SH-SY5Y (cell line): ENCODE measurements around the gene RPS6KA2.

Source experiments
- GATA2 ChIP-seq: IDR thresholded peaks from 2 replicates; pipeline ENCODE4 v1.6.1; 2011; ENCODE audit warnings: mild to moderate bottlenecking, low read depth, low read length
- GATA3 ChIP-seq: IDR thresholded peaks from 2 replicates; pipeline ENCODE4 v1.6.1; 2011; ENCODE audit warnings: low read depth, mild to moderate bottlenecking, low read length, moderate library complexity

RPS6KA2 gene

DNA sequence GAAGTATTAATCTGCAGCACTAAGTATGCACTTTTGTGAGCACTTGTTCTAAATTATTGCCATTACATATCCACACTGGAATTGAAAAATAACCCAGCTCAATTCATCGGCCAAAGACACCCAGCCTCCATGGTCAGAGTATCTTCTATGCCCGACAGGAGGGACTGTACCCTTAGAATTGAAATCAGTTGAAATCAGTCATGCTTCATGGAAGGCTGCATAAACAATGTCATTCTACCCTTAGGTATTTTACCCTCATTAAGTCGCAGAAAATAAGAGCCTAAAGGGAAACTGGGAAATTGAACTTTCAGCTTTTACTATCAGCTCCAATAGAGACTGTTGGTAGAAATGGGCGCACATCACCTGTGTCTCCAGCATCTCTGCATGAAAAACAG lies 37.7 kb downstream of the RPS6KA2 start:
- TF ChIP-seq GATA2 (no peak), GATA3 (no peak)

DNA sequence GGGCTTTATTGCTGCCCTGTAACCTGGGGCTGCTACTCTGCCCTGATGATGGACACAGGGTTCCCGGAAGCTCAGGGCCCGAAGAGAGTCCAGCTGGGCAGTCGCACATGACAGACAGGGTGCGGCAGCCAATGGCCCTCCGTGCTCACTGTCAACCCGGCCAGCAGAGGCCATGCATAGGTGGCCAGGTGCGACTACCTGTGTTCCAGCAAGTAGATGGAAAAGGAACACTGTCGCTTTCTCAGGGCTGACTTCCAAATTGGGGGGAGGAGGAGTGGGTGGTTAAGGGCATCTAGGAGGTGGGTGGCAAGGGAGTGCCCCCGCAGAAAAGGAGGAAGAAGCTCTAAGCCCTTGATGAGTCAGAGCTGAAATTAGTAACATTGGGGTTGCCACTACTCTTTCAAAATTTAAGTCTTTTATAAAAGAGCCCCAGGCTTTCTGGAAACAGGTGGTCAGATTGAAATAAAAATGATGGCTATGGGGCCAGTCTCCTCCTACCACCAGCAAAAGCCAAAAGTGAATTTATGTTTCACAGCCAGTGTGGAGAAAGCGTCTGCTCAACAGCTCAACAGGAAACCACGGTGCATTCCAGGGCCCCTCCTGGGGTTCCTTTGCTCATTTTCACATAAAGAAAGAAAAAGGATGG lies 38.2 kb downstream of the RPS6KA2 start:
- TF ChIP-seq GATA3 (no peak), GATA2 (no peak)

DNA sequence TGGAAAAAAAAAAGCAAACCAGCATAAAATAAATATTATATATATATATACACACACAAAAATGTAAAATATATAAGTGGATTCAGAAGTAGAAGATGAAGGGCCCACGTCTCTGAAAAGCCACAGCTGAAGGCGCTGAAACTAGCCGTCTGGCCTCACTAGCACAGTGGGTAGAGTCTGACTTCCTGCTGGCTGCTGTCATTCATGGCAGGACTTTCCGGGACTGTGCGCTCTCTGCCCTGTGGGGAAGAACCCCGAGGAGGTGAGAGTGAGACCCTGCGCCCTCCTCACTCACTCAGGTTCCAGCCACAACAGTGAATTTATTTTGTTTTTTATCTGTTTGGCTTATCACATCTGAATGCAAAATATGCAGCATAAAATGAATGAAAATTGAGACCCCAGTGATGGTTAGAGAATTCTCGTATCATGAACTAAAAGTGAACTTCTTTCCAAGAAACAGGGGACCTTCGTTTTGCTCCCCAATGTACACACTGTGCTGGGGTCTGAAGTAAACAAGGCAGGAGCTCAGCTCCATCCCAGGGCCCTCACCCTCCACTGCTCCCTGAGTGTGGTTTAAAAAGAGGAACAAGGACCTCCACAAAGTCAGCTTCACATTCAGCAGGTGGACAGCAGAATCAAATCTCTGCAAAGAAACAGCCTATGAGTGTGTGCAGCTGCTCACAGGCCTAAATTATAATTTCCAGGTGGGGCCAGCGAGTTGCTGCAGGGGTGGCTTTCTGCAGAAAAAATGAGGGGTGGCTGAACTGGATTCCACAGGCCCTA lies 39.2 kb downstream of the RPS6KA2 start:
- TF ChIP-seq GATA2 (no peak), GATA3 (no peak)

DNA sequence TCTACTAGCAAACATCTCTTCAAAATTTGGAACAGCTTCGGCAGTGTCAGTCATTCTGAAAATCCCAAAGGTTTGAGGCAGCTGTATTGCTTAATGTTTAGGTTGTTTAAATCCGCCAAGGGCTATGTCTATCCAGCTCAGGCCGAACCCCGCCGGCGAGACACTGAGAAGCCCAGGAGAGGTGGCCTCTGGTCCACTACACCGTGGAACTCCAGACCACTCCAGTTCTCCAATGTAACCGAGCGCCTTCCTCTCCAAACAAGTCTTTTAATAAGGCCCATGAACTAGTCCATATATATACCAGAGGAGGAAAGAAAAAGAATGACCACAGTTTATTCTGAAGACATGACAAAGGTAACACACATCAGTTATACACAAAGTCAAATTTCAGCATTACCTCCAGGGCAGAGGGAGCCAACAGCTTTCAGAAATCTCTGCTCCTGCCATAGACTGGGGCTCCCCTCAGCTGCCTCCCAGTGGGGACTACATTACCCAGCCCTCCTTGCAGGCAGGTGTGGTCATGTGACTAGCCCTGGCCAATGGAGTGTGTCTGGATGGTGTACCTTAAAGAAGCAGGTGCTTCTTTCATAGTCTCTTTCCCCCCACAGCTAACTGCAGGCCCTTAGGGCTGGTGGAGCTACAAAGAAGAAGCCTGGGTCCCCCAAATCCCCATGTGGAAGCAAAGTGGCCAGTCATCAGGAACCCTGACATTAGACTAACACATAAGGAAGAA lies 40.5 kb downstream of the RPS6KA2 start, which contains the start of gene RAMACL:
Gene RAMACL (minus strand): TSS at position 255 of the 733 bp plus-strand sequence. CDS start 201 bp downstream, at position 54.
- TF ChIP-seq GATA3 (no peak), GATA2 (no peak)

DNA sequence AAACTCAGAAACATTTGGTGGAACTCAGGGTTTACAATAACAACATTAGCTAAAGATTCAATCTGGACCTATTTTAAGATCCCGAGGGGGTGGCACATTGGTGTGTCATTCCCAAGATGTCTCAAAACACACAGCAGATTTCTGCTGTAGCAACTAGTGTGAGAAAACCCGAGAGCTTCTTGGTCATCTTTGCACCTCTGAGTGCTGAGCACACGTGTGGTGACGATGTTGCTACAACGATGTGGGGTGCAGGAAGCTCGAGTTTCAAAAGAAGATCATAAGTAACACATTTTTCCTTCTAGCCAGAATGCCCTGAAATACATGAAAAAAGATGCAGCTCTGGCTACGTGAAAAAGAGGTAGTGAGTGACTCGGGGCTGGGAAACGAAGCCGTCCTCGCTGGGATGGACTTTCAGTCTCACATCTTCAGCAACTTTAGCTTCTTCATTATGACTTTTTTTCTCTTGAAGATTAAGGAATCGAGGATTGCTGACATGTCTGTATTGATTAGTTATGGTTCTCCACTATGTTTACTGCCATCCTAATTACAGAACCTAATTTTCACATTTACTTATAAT lies 42.1 kb downstream of the RPS6KA2 start:
- TF ChIP-seq GATA3, result no peak
- TF ChIP-seq GATA2, result no peak

DNA sequence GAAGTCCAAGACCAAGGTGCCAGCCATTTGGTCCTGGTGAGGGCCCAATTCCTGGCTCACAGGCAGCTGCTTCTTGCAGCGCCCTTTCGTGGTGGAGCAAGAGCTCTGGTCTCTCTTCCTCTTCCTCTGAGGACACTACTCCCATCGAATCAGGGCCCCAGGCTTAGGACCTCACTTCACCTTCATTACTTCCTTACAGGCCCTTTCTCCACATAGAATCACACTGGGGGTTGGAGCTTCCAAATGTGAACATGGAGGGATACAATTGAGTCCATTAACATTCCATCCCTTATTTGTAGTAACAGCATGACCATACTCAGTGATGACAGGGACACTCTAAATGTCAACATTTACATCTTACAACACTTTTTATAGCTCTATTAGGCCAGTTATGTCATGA lies 42.9 kb downstream of the RPS6KA2 start:
- no peak for TF ChIP-seq GATA2
- no peak for TF ChIP-seq GATA3

DNA sequence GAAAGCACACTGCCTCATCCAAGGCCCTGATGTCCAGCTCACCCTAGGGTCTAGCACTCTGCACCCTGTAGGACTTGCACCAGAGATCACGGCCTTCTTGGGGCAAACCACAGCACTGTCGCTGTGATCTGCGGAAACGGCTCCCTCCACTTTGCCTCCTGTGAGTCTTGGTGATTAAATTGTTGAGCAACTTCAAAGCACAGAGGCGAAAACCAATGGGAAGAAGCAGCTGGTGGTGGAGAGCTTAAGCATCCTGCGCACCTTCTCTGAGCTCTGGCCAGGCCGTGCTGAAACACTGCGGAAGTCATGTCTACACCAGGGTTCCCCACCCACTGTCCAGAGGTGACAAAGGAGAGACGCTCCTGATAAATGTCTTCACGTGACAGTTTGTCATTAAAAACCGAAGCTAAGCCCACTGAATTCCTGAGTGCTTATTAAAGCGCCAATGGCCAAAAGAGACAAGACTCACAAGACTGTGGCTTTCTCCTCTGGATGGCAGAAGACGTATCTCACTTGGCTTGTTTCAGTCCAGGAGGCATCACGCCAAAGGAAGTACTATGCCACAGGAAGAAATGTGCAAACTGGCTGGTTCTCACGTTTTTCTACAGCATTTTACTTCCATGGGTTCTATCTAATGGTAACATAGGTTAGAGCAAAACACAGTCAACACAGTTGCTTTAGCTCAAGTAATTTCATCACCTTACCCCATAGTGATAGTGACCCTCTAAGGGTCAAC lies 43.7 kb downstream of the RPS6KA2 start:
- TF ChIP-seq GATA3 (no peak), GATA2 (no peak)

DNA sequence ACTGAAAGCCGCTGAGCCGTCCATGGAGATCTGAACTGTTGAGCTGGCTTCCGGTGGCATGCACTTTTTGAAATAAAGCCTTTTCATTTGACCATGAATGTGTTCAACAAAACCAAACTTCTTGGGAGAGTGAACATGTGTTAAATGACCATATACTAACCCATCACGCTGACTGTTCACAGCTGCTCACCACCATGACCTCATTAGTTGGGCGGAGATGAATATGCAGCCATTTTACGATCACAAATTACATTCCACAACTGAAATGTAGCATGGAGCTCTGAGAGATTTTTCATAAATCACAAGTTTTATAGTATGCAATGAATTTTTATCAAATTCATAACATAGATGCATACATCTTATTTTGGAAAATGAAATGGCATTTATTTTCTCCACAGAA lies 44.8 kb downstream of the RPS6KA2 start:
- TF ChIP-seq GATA2, result no peak
- TF ChIP-seq GATA3, result no peak

DNA sequence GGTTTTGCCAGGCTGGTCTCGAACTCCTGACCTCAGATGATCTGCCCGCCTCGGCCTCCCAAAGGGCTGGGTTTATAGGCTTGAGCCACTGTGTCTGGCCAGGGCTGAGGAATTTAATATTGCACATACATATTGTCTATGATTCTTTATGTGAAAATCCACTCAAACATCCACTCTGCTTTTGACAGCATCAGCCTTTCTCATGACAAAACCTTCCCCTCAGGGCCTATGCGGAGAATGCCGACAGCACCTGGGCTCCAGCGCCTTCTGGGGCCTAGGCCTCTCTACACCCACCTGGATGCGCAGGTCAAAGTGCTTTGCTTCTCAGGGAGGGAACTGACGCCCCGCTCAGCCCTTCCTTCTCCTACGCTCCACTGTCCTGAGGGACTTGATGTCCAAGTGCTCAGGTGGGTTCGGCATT lies 46.0 kb downstream of the RPS6KA2 start:
- no peak for TF ChIP-seq GATA2
- TF ChIP-seq GATA3, result no peak

DNA sequence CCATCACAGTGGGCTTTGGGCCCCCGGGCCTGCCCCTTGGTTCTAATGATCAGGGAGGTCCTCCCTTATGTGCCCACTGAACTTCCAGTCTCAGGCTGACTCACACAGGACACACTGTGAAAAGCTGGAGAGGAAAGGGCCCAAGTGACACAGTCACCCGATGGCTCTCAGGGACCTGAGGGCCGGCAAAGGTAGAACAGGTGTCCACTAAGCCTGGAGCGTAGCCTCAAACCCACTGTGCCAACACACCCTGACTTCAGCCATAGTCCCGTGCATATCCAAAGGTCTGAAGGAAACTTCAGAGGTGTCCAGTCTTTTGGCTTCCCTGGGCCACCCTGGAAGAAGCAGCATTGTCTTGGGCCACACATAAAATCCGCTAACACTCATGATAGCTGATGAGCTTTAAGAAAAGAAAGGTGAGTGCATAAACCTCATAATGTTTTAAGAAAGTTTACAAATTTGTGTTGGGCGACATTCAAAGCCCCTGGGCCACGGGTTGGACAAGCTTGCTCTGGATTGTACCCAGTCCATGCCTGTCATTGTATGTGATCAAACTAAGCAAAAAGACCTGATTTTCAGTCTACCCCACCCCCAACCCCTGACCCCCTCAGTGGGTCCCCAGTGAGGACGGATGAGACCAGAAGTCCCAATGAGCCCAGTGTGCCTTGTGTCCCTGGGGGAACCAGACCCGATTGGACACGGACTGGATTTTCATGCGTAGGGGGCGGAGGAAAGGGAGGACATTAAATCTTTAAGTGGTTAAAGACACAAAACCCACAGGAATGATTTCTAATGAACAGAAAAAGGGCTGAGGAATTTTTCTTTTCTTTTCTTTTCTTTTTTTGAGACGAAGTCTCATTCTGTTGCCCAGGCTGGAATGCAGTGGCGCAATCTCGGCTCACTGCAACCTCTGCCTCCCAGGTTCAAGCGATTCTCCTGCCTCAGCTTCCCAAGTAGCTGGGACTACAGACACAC lies 46.7 kb downstream of the RPS6KA2 start:
- TF ChIP-seq GATA3 (no peak), GATA2 (no peak)

DNA sequence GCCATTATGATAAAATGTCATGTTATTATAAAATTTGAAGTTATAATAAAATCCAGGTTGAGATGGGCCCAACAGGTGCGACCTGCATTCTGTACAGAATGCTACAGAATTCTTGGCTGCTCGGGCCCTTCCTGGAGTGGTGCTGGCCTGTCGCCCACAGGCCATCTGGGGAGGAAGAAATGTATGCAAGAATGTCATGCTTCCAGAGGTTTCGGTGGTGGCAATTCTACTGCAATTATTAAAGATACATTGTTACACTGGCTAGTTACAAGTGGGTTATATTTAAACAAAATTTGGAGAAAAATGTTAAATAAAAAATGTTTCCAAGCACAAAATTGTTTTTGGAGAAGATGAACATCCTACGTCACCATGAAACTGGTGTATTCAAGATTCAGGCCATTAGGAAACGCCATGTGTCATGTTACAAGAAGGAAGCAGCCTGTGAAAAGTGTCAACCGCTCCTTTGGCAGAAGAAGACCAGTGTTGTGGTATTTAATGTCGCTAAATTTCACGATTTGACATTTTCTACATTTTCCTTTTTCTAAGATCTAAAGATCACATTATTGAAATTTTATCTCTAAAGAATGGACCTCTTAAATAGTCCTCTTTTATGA lies 47.7 kb downstream of the RPS6KA2 start:
- TF ChIP-seq GATA3 (no peak), GATA2 (no peak)

DNA sequence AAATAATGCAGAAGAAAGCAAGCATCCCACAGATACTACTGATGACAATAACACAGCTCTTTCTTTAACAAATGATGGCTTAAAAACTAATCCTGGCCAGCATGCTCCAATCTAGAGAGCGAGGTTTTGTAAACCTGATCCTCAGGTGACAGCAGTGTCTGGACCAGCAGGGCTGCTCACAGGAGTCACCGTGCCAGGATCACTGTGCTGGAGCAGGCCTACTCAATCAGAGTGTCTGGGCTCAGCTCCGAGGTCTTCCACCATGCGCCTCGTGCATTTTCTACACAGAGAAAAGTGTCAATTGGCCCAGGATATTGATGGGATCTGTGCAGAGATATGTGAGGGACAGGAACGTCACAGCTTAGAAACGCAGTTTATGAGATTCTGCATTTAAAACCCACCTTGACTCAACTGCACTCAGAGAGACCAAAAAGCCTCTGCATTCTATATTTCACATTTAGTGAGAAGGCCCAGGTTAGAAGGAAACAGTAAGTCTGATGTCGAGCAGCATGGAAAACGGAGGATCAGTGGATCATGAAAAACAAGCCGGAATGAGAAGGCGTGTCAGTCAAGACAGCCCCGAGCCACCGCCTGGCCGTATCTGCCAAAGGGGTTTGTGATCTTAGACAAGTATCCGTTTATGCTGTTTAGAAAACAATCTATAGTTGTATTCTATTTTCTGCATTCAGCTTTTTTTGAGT lies 48.4 kb downstream of the RPS6KA2 start:
- TF ChIP-seq GATA2, result no peak
- TF ChIP-seq GATA3, result no peak
